Measurements from ENCODE around the gene CENPH. TPM values are rescaled to one million over a fixed set of nuclear protein-coding genes. Genes with fewer than 3 reads are reported as not detected.

CENPH gene
- total and polyA plus RNA-seq, 2 of the 13 experiments (the other 11 are each of a cell fraction or from before 2014, with no cell fraction given), result 11.2 to 28.8 TPM

DNA sequence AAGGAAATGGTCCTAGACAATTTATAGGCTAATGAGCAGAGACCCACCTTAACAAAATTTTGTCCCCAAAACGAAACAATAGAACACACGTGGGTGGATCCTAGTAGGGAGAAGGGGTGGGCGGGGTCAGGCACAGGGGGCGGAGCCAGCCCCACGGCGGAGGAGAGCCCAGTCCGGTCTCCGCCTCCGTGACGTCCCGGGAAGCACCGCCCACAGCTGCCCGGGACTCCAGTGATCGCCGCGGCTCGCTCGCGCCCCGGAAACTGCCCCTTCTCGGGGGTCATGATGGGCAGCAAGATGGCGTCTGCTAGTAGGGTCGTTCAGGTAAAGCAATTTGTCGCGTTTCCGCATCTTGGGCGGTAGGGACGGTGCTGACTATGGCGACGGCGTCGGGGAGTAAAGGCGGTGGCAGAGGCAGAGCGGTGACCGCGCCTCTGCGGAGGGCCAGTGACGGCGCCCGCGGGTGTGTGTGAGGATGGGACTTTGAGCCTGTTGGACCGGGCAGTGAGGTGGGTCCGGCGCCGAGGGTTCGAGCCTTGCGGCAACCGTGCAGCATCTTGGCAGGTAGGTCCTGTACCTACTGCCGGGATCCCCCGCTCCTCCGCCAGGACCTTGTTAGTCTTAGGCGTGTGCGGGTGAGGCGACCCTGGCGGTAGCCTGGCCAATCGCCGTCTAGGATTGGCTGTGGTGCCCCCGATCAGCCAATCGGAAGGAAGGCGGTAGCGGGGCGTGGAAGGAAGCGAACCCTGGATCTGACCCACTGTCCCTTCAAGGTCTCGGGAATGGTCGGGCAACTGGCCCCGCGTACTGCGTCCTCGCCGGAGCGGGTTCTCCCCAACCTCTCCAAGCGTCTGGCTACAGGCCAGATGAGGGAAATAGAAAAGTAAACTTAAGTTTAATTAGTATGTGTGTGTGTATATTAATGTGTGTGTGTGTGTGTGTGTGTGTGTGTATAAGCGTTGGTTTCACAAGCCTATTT lies 28.5 kb downstream of the CENPH start (continued):
- no peak for TF ChIP-seq ZKSCAN8 (CRISPR knock-in tag; IDR thresholded peaks at IDR 0.05; ENCODE audit: borderline replicate concordance)
- peak; percentile 89 for TF ChIP-seq NFKB2 (CRISPR knock-in tag; IDR thresholded peaks at IDR 0.05; ENCODE audit: borderline replicate concordance)
- peak; percentile 79; the same call in 1 of the 2 replicates for TF ChIP-seq GATA4 (IDR thresholded peaks at IDR 0.05; ENCODE audit: borderline replicate concordance, low read depth)
- TF ChIP-seq SSRP1 (CRISPR knock-in tag; IDR thresholded peaks at IDR 0.05), result peak; percentile 78; the same call in 1 of the 2 replicates
- TF ChIP-seq ATAD3A (CRISPR knock-in tag; IDR thresholded peaks at IDR 0.05), result 0 out of 2 replicates have a peak, but pooled peaks have one; percentile 73
- TF ChIP-seq, protein P1, sequence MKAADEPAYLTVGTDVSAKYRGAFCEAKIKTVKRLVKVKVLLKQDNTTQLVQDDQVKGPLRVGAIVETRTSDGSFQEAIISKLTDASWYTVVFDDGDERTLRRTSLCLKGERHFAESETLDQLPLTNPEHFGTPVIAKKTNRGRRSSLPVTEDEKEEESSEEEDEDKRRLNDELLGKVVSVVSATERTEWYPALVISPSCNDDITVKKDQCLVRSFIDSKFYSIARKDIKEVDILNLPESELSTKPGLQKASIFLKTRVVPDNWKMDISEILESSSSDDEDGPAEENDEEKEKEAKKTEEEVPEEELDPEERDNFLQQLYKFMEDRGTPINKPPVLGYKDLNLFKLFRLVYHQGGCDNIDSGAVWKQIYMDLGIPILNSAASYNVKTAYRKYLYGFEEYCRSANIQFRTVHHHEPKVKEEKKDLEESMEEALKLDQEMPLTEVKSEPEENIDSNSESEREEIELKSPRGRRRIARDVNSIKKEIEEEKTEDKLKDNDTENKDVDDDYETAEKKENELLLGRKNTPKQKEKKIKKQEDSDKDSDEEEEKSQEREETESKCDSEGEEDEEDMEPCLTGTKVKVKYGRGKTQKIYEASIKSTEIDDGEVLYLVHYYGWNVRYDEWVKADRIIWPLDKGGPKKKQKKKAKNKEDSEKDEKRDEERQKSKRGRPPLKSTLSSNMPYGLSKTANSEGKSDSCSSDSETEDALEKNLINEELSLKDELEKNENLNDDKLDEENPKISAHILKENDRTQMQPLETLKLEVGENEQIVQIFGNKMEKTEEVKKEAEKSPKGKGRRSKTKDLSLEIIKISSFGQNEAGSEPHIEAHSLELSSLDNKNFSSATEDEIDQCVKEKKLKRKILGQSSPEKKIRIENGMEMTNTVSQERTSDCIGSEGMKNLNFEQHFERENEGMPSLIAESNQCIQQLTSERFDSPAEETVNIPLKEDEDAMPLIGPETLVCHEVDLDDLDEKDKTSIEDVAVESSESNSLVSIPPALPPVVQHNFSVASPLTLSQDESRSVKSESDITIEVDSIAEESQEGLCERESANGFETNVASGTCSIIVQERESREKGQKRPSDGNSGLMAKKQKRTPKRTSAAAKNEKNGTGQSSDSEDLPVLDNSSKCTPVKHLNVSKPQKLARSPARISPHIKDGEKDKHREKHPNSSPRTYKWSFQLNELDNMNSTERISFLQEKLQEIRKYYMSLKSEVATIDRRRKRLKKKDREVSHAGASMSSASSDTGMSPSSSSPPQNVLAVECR (CRISPR knock-in tag; IDR thresholded peaks at IDR 0.05; ENCODE audit: borderline replicate concordance), result peak; percentile 95
- TF ChIP-seq NCOR1 (IDR thresholded peaks at IDR 0.05; ENCODE audit: borderline replicate concordance, low read length), result no peak
- peak; percentile 66; the same call in 1 of the 2 replicates for TF ChIP-seq KDM5A (IDR thresholded peaks at IDR 0.05; ENCODE audit: borderline replicate concordance, low read length)
- no peak for TF ChIP-seq SOX13 (IDR thresholded peaks at IDR 0.05)
- TF ChIP-seq SOX13 (CRISPR knock-in tag; conservative IDR thresholded peaks at IDR 0.05 in 1 of 2, IDR thresholded peaks at IDR 0.05 in 1 of 2), result peak in 1 of 2 experiments; percentile 37; a peak in 2 of 4 replicates
- peak; percentile 59; the same call in 1 of the 2 replicates for TF ChIP-seq NFKBIZ (CRISPR knock-in tag; IDR thresholded peaks at IDR 0.05)
- TF ChIP-seq ZBTB7B (CRISPR knock-in tag; IDR thresholded peaks at IDR 0.05), result peak; percentile 88
- TF ChIP-seq, protein P2, sequence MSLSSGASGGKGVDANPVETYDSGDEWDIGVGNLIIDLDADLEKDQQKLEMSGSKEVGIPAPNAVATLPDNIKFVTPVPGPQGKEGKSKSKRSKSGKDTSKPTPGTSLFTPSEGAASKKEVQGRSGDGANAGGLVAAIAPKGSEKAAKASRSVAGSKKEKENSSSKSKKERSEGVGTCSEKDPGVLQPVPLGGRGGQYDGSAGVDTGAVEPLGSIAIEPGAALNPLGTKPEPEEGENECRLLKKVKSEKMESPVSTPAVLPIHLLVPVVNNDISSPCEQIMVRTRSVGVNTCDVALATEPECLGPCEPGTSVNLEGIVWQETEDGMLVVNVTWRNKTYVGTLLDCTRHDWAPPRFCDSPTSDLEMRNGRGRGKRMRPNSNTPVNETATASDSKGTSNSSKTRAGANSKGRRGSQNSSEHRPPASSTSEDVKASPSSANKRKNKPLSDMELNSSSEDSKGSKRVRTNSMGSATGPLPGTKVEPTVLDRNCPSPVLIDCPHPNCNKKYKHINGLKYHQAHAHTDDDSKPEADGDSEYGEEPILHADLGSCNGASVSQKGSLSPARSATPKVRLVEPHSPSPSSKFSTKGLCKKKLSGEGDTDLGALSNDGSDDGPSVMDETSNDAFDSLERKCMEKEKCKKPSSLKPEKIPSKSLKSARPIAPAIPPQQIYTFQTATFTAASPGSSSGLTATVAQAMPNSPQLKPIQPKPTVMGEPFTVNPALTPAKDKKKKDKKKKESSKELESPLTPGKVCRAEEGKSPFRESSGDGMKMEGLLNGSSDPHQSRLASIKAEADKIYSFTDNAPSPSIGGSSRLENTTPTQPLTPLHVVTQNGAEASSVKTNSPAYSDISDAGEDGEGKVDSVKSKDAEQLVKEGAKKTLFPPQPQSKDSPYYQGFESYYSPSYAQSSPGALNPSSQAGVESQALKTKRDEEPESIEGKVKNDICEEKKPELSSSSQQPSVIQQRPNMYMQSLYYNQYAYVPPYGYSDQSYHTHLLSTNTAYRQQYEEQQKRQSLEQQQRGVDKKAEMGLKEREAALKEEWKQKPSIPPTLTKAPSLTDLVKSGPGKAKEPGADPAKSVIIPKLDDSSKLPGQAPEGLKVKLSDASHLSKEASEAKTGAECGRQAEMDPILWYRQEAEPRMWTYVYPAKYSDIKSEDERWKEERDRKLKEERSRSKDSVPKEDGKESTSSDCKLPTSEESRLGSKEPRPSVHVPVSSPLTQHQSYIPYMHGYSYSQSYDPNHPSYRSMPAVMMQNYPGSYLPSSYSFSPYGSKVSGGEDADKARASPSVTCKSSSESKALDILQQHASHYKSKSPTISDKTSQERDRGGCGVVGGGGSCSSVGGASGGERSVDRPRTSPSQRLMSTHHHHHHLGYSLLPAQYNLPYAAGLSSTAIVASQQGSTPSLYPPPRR (CRISPR knock-in tag; IDR thresholded peaks at IDR 0.05; ENCODE audit: borderline replicate concordance), result peak; percentile 59; the same call in 1 of the 2 replicates
- TF ChIP-seq, protein P3, sequence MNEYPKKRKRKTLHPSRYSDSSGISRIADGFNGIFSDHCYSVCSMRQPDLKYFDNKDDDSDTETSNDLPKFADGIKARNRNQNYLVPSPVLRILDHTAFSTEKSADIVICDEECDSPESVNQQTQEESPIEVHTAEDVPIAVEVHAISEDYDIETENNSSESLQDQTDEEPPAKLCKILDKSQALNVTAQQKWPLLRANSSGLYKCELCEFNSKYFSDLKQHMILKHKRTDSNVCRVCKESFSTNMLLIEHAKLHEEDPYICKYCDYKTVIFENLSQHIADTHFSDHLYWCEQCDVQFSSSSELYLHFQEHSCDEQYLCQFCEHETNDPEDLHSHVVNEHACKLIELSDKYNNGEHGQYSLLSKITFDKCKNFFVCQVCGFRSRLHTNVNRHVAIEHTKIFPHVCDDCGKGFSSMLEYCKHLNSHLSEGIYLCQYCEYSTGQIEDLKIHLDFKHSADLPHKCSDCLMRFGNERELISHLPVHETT (CRISPR knock-in tag; conservative IDR thresholded peaks at IDR 0.05), result peak; percentile 70; the same call in 1 of the 2 replicates
- no peak for TF ChIP-seq ZNF780A (CRISPR knock-in tag; IDR thresholded peaks at IDR 0.05)
- TF ChIP-seq CEBPB (IDR thresholded peaks at IDR 0.05; ENCODE audit: borderline replicate concordance, low read depth, low read length), result no peak
- peak in 1 of 2 experiments; percentile 78; a peak in 1 of 4 replicates for TF ChIP-seq KLF16 (CRISPR knock-in tag; IDR thresholded peaks at IDR 0.05)

Data from HepG2 (cell line).